Panc1 (cell line): ENCODE results near the gene RGL4. TPM values are rescaled to one million over a fixed set of nuclear protein-coding genes. Genes with fewer than 3 reads are reported as not detected.

Experiments
- ATAC-seq: fragments of 200-7000 bp; cut with Tn5 transposase; 2 replicates; pipeline ENCODE4 v1.9.1; 2020; ENCODE audit warnings: mild to moderate bottlenecking, moderate library complexity
- BruUV-seq: library from RNA; stranded (reverse); fragments of 400-500 nt; replicated peaks from 2 replicates; lab custom pipeline; 2021; lab: Mats Ljungman, UMichigan
- CTCF ChIA-PET: fragments of 300-600 bp; sonication (Branson Sonifier 250); formaldehyde crosslinking; loops from one replicate; lab custom pipeline; 2022; ENCODE audit warnings: antibody characterized with exemption; lab: Charles Lee
- POLR2A ChIA-PET: fragments of 300-600 bp; sonication (Branson Sonifier 250); formaldehyde crosslinking; loops from one replicate; lab custom pipeline; 2022; ENCODE audit warnings: antibody characterized with exemption; lab: Charles Lee
- DNase-seq: peaks from one replicate; pipeline ENCODE4 v3.0.0-alpha.2; 2010; ENCODE audit warnings: low read depth, low spot score
- H3K27ac ChIP-seq: 2 replicates; pipeline ENCODE4 v1.5.1; 2011; ENCODE audit warnings: mild to moderate bottlenecking, low read length, inconsistent platforms
- H3K27me3 ChIP-seq: fragments of 200-500 bp; sonication (Bioruptor generic); 2 replicates; pipeline ENCODE4 v1.6.0; 2014; ENCODE audit warnings: low read length, inconsistent platforms; ENCODE audit not compliant: control insufficient read depth, insufficient read depth
- H3K36me3 ChIP-seq: fragments of 200-500 bp; sonication (Bioruptor generic); 2 replicates; pipeline ENCODE4 v1.5.1; 2014; ENCODE audit warnings: inconsistent platforms, mild to moderate bottlenecking, low read length, moderate library complexity; ENCODE audit not compliant: control insufficient read depth, insufficient read depth
- H3K4me1 ChIP-seq: 2 replicates; pipeline ENCODE4 v1.5.1; 2011; ENCODE audit warnings: inconsistent platforms, mild to moderate bottlenecking, low read length, moderate library complexity; ENCODE audit not compliant: control insufficient read depth, insufficient read depth
- H3K4me3 ChIP-seq, 2 experiments: 2 replicates each; pipeline ENCODE4 v1.5.1; 2011 to 2012; ENCODE audit warnings: low read depth in 2 of 2, low read length in 2 of 2, mild to moderate bottlenecking in 2 of 2, inconsistent platforms in 1 of 2, moderate library complexity in 1 of 2
- H3K9me3 ChIP-seq: fragments of 200-500 bp; sonication (Bioruptor generic); 2 replicates; pipeline ENCODE4 v1.5.1; 2014; ENCODE audit warnings: low read depth, mild to moderate bottlenecking, inconsistent platforms, low read length, moderate library complexity; ENCODE audit not compliant: control insufficient read depth, insufficient read depth
- CTCF ChIP-seq: fragments of 450-650 bp; IDR thresholded peaks from 2 replicates; pipeline ENCODE4 v1.5.1; 2017; ENCODE audit warnings: mild to moderate bottlenecking
- POLR2AphosphoS5 ChIP-seq: IDR thresholded peaks from 2 replicates; pipeline ENCODE4 v1.6.1; 2012; ENCODE audit warnings: mild to moderate bottlenecking, low read depth, low read length, moderate library complexity
- REST ChIP-seq, 2 experiments: IDR thresholded peaks; 2 replicates each; pipeline ENCODE4 v1.6.1; 2011 to 2012; ENCODE audit warnings: low read depth in 2 of 2, control low read depth in 1 of 2, low read length in 1 of 2, mild to moderate bottlenecking in 1 of 2, moderate library complexity in 1 of 2; ENCODE audit not compliant: insufficient read depth in 1 of 2
- SIN3A ChIP-seq: IDR thresholded peaks from 2 replicates; pipeline ENCODE4 v1.6.1; 2012; ENCODE audit warnings: low read depth, mild to moderate bottlenecking, low read length, moderate library complexity, borderline replicate concordance; ENCODE audit not compliant: insufficient read depth
- TCF7L2 ChIP-seq: IDR thresholded peaks from 2 replicates; pipeline ENCODE4 v1.6.1; 2011; ENCODE audit warnings: mild to moderate bottlenecking, low read depth, low read length, inconsistent platforms
- in situ Hi-C: cut with HindIII; loops from 2 replicates; pipeline ENCODE4 v1.10.0; 2016; ENCODE audit warnings: low sequenced_read_pairs, low pct_unique_long_range_greater_than_20kb
- intact Hi-C: fragments of 100-400 bp; cut with micrococcal nuclease; formaldehyde crosslinking; loops from one replicate; pipeline ENCODE4 v1.10.0; 2022; ENCODE audit not compliant: unreplicated experiment
- total RNA-seq: library from RNA; stranded (reverse); gene quantifications from one replicate; pipeline ENCODE4 v1.2.1, GENCODE V29; 2021; ENCODE audit not compliant: unreplicated experiment

RGL4 gene
- total RNA-seq, 1 experiment from 2014 or later, result not detected

GRCh38 chr22:23682827-23683355 is 7.9 kb upstream of the RGL4 start:
- DNase-seq (no peak), ATAC-seq (no peak)
- in situ Hi-C loops, result no loop called here
- no peaks in the 10 kb centered on the region for H3K4me1 ChIP-seq
- no peaks in the 10 kb centered on the region for H3K27me3 ChIP-seq
- CTCF ChIA-PET, result no interaction called here
- TF ChIP-seq CTCF (no peak), POLR2AphosphoS5 (no peak), SIN3A (no peak), TCF7L2 (no peak), REST (IDR thresholded peaks at IDR 0.05; ENCODE audit: insufficient read depth in 1 of 2, low read depth in 2 of 2, low read length in 1 of 2) (no peak)
- H3K9me3 ChIP-seq, result no peaks in the 10 kb centered on the region
- H3K4me3 ChIP-seq, result no peak overlapping the region
- POLR2A ChIA-PET, result no interaction called here
- H3K27ac ChIP-seq, result no peak overlapping the region
- intact Hi-C loops, result no loop called here
- no peaks in the 10 kb centered on the region for H3K36me3 ChIP-seq
- no TSS peak for BruUV-seq

DNA sequence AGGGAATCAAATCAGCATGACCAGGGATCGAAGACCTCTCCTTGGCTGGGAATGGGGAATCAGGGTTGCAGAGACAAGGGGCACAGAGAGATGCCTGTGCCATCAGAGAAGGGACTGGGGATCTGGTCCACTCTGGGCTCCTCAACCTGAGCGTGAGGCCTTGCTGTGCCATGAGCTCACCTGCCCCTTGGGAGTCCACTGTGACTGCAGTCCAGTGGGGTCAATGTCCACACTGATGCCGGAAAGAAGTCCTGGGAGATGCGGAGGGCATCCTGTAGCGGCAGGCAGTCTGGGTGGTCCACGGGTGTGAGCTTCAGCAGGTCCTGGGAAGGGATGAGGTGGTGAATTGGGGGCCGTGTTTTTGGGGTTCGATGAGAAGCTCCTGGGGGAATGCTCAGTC is 7.3 kb upstream of the RGL4 start:
- Histone ChIP-seq H3K4me1 (no peaks in the 10 kb centered on the region), H3K27ac (no peak overlapping the region), H3K27me3 (no peaks in the 10 kb centered on the region), H3K9me3 (no peaks in the 10 kb centered on the region), H3K36me3 (no peaks in the 10 kb centered on the region), H3K4me3 (no peak overlapping the region)
- ATAC-seq (no peak), DNase-seq (no peak)
- POLR2A ChIA-PET, result interaction anchor here (0.6 kb wide), 1 partner anchor 10 kb away, joined by 3 read pairs; no protein-coding TSS in a partner anchor
- CTCF ChIA-PET, result no interaction called here
- TF ChIP-seq SIN3A, result no peak
- TF ChIP-seq POLR2AphosphoS5, result no peak
- TF ChIP-seq TCF7L2, result no peak
- no peak for TF ChIP-seq REST (IDR thresholded peaks at IDR 0.05; ENCODE audit: insufficient read depth in 1 of 2, low read depth in 2 of 2, low read length in 1 of 2)
- no peak for TF ChIP-seq CTCF
- in situ Hi-C loops, result no loop called here
- intact Hi-C loops, result no loop called here
- no TSS peak for BruUV-seq
